GM12872 (cell line): ENCODE measurements around the gene MAP3K1.

Experiments used
- CTCF ChIP-seq: IDR thresholded peaks from 3 replicates; pipeline ENCODE4 v1.5.1; 2011; ENCODE audit warnings: low read depth, mild to moderate bottlenecking, low read length, moderate library complexity; ENCODE audit not compliant: insufficient read depth

The MAP3K1 gene

GRCh38 chr5:56817263-56818014 is 2.1 kb downstream of the MAP3K1 start:
- no peak for TF ChIP-seq CTCF

- TF ChIP-seq CTCF = 0 out of 3 replicates have a peak, but pooled peaks have one; percentile 4
These were observed 3.2 kb downstream of the MAP3K1 start for GRCh38 chr5:56818450-56819037.

GRCh38 chr5:56819060-56819881 is 3.9 kb downstream of the MAP3K1 start:
- TF ChIP-seq CTCF = no peak

- TF ChIP-seq CTCF = no peak
These were observed 7.6 kb downstream of the MAP3K1 start for GRCh38 chr5:56822981-56823380.

GRCh38 chr5:56824019-56824418 is 8.7 kb downstream of the MAP3K1 start:
- TF ChIP-seq CTCF = no peak

- TF ChIP-seq CTCF = no peak
These were observed 10.0 kb downstream of the MAP3K1 start for GRCh38 chr5:56825222-56825824.

GRCh38 chr5:56827049-56827448 is 11.7 kb downstream of the MAP3K1 start:
- TF ChIP-seq CTCF = peak; percentile 51
